Stimulated activated CD8-positive, alpha-beta memory T cell treated with anti-CD3 and anti-CD28 coated beads, Interleukin-4, amount 100 ng/mL, for 24 hours (primary cell): Measurements from ENCODE around the gene KIF21A.
"Not testable (repeated sequence)": the region's sequence is repeated elsewhere in the genome, so short reads cannot be mapped to it uniquely, and the experiment has no call there.

Source experiments
- DNase-seq: peaks from one replicate; pipeline ENCODE4 v3.0.0-alpha.2; 2020; ENCODE audit warnings: low read depth

KIF21A gene, protein sequence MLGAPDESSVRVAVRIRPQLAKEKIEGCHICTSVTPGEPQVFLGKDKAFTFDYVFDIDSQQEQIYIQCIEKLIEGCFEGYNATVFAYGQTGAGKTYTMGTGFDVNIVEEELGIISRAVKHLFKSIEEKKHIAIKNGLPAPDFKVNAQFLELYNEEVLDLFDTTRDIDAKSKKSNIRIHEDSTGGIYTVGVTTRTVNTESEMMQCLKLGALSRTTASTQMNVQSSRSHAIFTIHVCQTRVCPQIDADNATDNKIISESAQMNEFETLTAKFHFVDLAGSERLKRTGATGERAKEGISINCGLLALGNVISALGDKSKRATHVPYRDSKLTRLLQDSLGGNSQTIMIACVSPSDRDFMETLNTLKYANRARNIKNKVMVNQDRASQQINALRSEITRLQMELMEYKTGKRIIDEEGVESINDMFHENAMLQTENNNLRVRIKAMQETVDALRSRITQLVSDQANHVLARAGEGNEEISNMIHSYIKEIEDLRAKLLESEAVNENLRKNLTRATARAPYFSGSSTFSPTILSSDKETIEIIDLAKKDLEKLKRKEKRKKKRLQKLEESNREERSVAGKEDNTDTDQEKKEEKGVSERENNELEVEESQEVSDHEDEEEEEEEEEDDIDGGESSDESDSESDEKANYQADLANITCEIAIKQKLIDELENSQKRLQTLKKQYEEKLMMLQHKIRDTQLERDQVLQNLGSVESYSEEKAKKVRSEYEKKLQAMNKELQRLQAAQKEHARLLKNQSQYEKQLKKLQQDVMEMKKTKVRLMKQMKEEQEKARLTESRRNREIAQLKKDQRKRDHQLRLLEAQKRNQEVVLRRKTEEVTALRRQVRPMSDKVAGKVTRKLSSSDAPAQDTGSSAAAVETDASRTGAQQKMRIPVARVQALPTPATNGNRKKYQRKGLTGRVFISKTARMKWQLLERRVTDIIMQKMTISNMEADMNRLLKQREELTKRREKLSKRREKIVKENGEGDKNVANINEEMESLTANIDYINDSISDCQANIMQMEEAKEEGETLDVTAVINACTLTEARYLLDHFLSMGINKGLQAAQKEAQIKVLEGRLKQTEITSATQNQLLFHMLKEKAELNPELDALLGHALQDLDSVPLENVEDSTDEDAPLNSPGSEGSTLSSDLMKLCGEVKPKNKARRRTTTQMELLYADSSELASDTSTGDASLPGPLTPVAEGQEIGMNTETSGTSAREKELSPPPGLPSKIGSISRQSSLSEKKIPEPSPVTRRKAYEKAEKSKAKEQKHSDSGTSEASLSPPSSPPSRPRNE (N-terminal part only)

DNA sequence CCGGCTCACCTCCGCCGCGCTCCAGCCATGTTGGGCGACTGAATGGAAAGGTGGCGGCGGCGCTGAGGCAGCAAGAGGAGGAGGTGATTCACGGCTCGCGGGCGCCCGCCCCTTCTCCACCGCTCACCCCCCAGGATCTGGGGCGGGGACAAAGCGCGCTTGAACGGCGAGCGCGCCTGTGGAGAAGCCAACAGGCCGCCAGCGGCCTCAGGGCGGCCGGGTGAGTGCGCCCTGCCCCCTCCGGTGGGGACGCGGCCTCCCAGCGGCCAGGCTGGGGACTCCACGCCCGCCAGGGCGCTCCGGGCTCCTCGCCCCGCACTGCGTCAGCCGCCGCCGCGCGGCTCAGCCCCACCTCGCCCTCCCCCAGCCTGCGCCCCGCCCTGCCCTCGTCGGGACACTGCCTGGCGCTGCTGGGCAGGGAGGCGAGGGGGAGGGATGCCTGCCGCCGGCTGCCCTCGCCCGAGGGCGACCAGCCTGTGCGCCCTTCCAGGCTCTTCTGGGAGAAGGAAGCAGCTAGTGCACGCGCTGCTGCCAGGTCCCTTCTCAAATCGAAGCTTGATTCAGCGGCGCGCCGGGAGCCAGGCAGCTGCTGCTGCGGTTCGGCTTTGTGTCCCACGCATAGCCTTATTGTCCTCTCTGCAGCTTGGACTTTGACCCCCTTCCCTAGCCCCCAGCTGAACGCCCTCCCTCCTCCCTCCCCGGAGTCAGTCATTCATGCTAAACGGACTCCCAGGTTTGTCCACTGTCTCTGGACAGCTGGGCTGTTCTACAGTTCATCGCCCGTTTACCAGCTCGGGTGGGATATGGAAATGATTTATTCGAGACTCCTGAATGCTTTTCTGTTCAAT is at the start of gene KIF21A:
Gene KIF21A, minus strand, starts transcription at position 40 of the 848 bp plus-strand sequence. CDS start 150 bp downstream, outside the sequence.
- peak; percentile 85 for DNase-seq

DNA sequence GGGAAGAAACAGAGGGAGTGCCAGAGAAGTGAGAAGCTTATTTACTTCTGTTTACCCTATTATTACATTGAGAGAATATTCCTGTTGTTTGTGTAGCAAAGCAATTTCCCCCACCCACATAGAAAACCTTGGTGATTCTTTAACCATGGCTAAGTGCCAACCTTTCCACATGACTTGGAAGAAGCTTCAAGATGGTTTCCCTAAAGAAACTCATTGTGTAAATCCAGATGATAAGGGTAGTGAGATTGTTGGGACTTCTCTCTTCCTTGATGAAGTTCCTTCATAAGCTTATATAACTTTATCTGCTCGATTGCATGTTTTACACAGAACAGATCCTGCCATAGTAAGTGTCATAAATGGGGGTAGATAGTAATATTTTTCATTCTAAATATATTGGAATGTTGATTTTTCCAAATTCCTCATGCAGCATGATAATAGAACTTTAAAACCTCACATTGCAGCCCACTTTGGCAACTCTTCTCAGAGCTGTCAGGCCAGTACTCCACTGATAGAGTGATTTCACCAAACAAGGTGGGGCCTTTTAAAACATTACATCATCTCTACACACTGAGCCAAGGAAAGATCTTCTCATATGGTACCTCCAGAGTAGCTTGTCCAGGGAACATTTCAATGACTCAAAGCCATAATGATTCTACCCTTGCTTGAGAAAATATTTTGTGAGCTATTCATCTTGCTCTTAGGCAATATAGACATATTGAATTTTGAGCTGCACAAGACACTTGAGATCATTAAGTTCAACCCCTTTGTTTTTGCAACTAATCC is 47.8 kb upstream of the KIF21A start:
- no peak for DNase-seq

DNA sequence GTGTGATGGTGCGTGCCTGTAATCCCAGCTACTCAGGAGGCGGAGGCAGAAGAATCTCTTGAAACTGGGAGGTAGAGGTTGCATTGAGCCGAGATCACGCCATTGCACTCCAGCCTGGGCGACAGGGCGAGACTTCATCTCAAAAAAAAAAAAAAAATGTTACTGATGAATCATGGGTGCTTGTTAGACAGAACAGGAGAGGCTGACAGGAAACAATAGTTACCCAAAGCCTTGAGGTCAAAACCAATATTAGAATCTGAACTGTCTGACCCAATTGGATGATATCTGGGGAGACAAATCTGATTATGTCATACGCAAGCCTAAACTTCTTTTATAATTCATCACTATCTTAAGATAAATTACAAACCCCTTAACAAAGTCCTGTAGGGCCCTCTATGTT is 40.7 kb upstream of the KIF21A start:
- no peak for DNase-seq

DNA sequence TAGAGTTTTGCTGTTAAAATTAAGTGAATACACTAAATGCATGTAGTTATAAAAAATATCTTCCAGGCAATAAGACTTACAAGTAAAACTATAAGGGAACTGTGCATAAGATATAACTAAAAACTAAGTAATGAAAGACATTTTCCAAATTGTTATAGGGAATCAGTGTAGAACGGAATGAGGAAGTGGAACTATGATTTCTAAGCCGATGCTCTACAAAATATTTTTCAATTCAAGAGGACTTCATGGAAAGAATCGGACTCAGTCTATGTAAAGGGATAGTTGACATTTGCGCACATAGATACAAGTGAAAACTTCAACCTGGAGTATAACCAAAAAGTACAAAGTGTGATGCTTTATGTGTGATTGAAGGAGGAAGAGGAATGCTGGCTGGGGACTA is 40.1 kb upstream of the KIF21A start:
- DNase-seq = no peak

DNA sequence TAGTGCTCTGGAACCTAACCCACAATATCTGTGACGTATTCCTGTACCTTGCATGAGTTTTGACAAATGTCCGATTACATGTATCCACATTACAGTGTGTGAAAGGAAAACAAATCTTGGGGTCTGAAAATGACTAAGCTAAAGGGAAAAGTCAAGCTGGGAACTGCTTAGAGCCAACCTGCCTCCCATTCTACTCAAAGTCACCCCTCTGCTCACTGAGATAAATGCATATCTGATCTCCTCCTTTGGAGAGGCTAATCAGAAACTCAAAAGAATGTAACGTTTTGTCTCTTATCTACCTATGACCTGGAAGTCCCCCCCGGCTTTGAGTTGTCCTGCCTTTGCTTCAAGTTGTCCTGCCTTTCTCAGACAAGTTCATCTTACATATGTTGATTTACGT is 34.0 kb upstream of the KIF21A start:
- no peak for DNase-seq

DNA sequence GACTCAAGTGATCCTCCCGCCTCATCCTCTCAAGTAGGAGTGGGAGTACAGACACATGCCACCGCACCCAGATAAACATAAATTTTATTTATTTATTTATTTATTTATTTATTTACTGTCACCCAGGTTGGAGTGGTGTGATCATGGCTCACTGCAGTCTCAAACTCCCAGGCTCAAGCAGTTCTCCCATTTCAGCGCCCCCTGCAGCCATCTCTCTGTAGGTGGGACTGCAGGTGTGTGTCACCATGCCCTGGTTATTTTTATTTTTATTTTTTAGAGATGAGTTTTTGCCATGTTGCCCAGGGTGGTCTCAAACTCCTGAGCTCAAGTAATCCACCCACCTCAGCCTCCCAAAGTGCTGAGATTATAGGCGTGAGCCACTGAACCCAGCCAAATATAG is 33.2 kb upstream of the KIF21A start:
- no peak for DNase-seq

DNA sequence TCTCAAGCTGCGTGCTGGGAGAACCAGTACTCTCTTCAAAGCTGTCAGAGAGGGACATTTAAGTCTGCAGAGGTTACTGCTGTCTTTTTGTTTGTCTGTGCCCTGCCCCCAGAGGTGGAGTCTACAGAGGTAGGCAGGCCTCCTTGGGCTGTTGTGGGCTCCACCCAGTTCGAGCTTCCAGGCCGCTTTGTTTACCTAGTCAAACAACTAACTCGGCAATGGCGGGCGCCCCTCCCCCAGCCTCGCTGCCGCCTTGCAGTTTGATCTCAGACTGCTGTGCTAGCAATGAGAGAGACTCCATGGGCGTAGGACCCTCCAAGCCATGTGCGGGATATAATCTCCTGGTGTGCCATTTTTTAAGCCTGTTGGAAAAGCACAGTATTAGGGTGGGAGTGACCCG is 32.2 kb upstream of the KIF21A start:
- DNase-seq = not testable (repeated sequence)

DNA sequence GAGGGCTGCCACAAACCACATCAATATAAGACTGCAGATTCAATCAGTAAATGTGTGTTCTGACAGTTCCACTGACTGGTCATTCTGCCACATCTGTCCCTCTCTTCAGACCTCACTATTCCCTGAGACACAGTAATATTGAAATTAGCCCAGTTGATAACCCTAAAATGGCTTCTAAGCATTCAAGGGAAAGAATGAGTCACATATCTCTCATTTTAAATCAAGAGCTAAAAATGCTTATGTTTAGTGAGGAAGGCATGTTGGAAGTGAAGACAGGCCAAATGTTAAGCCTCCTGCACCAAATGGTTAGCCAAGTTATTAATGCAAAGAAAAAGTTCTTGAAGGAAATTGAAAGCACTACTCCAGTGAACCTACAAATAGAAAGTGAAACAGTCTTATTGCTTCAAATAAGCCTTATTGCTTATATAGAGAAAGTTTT is 24.5 kb upstream of the KIF21A start:
- DNase-seq = no peak

DNA sequence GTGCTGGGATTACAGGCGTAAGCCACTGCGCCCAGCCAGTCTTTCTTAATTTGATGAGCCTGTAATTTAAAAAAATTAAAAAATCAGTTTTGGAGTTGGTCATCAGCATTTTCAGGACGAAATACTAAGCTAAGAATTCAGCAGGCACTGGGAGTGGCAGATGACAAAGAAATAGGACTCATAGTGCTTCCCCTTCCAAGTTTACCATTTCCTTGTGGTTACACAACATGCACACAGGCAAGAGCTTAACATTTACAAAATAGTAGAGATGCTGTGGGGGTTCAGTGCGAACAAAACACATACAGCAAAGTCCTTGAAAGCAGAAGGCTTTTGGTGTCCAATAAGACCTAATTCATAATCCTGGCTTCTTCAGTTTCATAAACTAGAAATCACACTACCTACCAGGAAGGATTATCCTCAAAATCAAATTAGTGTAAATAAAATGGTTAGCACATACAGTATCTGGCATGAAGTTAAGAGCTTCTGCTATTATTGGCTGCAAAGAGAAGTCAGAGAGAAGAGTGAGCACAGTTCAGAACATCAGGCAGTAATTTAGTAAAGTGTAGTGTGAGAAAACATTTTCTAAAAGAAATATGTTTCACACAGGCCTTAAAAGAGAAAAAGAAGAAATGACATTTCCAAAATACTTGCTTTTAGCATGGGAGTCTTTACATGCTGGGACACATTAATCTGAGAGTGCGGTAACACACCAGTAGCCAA is 22.2 kb upstream of the KIF21A start:
- no peak for DNase-seq

DNA sequence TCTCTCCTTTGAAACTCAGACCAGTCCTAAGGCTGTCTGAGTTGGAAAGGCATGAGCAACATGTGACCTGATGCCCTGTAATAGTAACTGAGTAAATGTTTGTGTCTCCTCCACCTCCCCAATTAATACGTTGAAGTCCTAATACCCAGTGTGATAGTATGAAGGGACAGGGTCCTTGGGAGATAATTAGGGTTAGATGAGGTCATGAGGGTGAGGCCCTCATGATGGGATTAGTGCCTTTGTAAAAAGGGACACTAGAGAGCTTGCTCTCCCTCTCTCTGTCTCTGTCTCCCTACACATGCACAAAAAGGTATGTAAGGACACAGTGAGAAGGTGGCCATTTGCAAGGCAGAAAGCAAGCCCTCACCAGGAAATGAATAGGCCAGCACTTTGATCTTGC is 18.1 kb upstream of the KIF21A start:
- DNase-seq = no peak

DNA sequence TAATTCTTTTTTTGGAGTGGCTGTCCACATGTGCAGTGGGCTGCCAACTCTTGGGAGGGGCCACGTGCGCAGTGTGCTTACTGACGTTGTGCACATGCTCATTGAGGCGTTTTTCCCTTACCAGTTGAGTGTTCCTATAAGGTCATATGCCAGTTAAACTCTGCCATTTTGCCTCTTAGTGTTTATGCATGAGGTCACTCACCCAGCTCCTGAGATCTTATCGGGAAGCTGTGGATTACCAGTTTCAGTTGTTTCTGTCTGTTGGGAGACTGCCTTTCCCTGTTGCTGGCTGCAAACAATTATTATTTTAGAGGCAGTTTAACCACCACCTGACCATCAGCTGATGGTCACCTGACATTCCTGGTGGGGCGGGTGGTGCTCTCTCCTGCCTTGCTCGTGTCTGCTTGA is 16.1 kb upstream of the KIF21A start:
- no peak for DNase-seq

DNA sequence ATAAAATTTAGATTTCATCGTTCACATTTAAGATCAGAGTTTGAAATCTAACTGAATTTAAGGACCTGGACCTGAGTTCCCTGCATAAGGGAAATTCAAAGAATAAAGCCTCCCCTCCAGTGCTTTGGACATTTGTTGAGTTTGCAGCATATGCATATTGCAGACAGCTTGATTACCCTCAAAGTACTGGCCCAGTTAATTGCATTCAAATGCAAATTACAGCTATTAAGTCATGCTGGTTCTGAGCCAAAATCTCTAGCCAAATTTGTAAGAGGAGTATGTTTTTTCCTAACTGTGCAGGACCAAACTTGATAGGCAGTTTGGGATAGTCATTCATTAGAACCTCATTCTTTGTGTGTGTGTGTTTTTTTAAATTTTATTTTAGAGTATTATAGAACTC is 9.1 kb upstream of the KIF21A start:
- no peak for DNase-seq

DNA sequence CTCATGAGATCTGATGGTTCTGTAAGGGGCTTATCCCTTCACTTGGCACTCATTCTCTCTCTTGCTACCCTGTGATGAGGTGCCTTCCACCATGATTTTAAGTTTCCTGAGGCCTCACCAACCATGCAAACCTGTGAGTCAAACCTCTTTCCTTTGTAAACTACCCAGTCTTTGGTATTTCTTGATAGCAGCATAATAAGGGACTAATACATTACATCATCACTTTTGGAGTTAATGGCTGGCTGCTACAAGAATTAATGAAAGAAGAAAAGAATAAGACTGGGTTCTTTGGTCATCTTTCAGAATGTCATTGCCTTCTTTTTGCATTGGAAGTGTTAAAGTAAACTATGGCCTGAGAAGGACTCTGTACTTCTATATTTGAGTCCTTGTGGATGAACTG is 5.1 kb upstream of the KIF21A start:
- DNase-seq = no peak

DNA sequence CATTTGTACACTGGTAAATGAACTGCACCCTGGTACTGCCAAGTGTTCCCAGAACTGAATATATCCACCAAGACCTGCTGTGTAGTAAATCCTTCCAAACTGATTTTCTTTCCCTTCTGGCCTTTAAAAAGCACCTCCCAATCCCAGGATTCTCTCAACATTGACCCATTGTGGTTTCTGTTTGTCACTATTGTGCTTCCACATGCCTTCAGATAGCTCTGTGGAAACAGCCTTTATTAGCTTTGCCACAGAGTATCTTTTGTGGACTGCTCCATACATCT is 949 bp upstream of the KIF21A start:
- DNase-seq = no peak

DNA sequence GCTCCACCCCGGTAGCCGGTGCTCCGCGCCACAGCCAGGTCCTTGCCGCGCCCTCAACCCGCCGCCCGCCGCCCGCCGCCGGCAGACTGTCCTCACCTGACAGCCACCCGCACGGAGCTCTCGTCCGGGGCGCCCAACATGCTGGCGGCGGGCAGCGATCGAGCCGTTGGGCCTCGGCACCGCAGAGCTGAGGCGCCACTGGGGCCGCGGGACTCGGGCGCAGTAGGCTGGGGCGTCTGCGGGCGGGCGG is 164 bp downstream of the KIF21A start:
- no peak for DNase-seq

DNA sequence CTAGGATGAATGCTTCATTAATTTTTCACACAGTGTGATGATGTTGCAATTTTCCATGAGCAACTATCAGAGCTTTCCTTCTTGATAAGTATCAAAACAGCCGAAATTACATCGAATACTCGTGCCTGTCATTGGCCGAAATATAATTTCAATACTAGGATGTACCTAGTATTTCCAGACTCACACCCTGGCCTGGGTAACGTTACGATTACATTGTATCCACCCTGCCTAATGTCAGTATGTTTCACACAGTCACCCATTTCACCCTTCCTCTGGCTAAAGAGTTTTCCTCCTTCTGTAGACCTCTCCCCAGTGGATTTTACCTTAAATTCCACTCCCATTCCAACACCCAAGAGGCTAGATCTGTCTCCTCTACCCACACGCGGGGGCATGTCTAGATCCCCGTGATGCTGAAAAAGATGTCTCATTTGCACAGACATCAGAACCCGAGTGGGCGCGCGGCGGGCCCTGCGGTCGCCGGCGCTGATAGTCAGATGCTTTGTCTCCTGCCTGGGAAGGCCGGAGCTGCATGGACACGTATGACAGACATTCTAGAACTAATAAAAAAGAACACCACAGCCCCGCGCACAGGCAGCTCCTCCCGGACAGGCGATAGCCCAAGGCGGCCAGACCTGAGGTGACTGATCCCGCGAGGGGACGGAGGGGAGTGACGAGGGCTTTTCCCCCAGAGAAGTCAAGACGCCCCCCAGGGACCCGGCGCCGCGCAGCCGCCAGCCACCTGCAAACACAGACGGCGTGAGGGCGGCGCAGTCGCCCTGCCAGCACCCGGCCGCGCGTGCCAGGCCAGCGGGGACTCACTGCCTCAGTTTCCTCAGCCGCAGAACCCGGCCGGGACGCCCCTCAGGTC is 723 bp downstream of the KIF21A start:
- DNase-seq = peak; percentile 33

DNA sequence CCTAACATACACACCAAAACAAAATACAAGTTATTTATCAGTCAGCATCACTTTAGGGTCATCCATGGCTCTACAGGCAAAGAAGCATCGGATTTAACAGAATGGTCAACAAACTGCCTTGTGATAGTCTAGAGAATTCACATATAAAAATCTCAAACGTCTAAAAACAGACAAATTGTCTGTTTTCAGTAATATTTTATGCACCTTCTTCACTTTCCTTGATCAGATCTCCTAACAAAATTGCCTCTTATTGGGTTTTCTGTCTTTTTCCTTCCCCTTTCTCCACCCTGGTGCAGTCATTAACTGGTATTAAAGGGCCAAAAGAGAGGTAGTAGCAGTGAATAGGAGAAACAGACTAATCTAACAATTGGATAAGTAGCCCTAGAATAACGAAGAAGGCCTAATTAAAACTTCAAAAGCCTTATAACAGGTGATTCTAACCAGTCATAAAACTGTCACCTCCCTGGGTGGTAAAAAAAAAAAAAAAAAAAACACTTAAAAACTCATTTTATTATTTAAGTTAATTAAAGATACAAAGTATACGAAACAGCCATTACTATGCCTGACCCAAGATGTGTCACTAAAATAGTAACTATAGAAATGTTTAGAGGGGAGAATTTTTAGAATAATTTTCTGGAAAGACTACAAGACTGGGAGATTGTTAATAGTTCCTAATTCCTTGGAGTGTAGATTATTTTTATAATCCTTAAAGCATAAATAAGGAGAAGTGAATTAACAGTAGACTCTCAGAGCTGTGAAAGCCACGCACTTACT is 1.5 kb downstream of the KIF21A start:
- DNase-seq = no peak

DNA sequence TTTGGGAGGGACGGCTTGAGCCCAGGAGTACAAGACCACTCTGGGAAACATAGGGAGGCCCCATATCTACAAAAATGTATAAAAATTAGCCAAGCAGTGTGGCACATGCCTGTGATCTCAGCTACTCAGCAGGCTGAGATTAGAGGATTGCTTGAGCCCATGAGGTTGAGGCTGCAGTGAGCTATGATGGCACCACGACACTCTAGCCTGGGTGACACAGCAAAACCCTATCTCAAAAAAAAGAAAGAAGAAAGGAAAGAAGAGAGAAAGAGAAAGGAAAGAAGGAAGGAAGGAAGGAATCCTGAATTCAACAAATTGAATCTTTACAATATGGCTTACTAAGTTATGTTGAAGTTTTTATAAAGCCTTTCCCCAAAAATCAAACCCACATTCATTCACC is 2.1 kb downstream of the KIF21A start:
- no peak for DNase-seq

DNA sequence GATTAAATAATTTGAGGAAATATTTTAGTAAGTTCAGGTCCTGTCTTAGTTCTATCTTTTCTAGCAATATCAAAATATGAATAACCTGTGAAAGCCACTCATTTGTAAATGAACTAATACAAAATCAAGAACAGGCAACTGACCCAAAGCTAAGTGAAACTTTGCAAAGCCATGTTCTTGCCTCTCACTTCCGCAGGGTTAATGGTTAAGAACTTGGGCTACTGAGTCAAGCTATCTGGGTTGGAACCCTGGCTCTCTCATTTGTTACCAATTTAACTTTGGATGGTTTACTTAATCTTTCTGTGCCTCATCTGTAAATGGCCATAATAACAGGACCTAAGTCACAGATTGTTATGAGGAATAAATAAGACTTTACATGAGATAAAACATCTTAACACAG is 2.8 kb downstream of the KIF21A start:
- DNase-seq = no peak
